ENCODE data around the gene DPCD.

- TF ChIP-seq CTCF (IDR thresholded peaks at IDR 0.05) (no peak), POLR2A (IDR thresholded peaks at IDR 0.05) (no peak)
Measured at GRCh38 chr10:101607124-101607523, 19.0 kb downstream of the DPCD start.
